BJ (cell line): ENCODE results near the gene EIF2AK2. TPM values are rescaled to one million over a fixed set of nuclear protein-coding genes. Genes with fewer than 3 reads are reported as not detected.

Source experiments
- CTCF ChIA-PET: fragments of 350-600 bp; formaldehyde crosslinking; extraction: SDS; loops from one replicate; lab custom pipeline; 2021; ENCODE audit warnings: antibody characterized with exemption, inconsistent platforms; lab: Yijun Ruan, JAX
- POLR2A ChIA-PET: fragments of 300-600 bp; sonication (Branson Sonifier 250); formaldehyde crosslinking; extraction: SDS; loops from one replicate; lab custom pipeline; 2021; ENCODE audit warnings: antibody characterized with exemption; lab: Charles Lee
- DNase-seq: peaks from one replicate; pipeline ENCODE4 v3.0.0-alpha.2; 2011; ENCODE audit warnings: low read depth
- H3K27me3 ChIP-seq: 2 replicates; pipeline ENCODE4 v1.6.0; 2011; ENCODE audit warnings: low read length; ENCODE audit not compliant: control insufficient read depth, insufficient read depth
- H3K36me3 ChIP-seq: 2 replicates; pipeline ENCODE4 v1.5.1; 2011; ENCODE audit warnings: low read length; ENCODE audit not compliant: control insufficient read depth, insufficient read depth
- H3K4me3 ChIP-seq: 2 replicates; pipeline ENCODE4 v1.5.1; 2011; ENCODE audit warnings: low read depth, mild to moderate bottlenecking, control low read depth, low read length
- CTCF ChIP-seq: IDR thresholded peaks from 2 replicates; pipeline ENCODE4 v1.5.1; 2011; ENCODE audit warnings: low read depth, mild to moderate bottlenecking, control low read depth, inconsistent platforms, low read length, moderate library complexity; ENCODE audit not compliant: insufficient read depth
- polyA plus RNA-seq: library from polyadenylated mRNA; depleted of rRNA; stranded (reverse); fragments of >200 nt; gene quantifications from 2 replicates; pipeline ENCODE4 v1.2.3, GENCODE V29; 2011

EIF2AK2 gene
- polyA plus RNA-seq, 1 experiment: 9.3 TPM

- Histone ChIP-seq H3K27me3 (no peaks in the 10 kb centered on the region), H3K36me3 (no peaks in the 10 kb centered on the region), H3K4me3 (no peak overlapping the region)
- TF ChIP-seq CTCF: no peak
- no peak for DNase-seq
- CTCF ChIA-PET: interaction anchor here (1.1 to 2.5 kb wide), 2 partner anchors 8 to 13 kb away, joined by 3 to 9 read pairs; no protein-coding TSS in a partner anchor
- POLR2A ChIA-PET: no interaction called here
Measured at GRCh38 chr2:37154785-37155184, 2.0 kb downstream of the EIF2AK2 start.

GRCh38 chr2:37153224-37153623 is 3.6 kb downstream of the EIF2AK2 start:
- TF ChIP-seq CTCF: no peak
- H3K4me3 ChIP-seq: no peak overlapping the region
- ChIA-PET POLR2A (interaction anchor here (0.7 kb wide), 1 partner anchor 11 kb away, joined by 17 read pairs; no protein-coding TSS in a partner anchor), CTCF (no interaction called here)
- DNase-seq: no peak
- no peaks in the 10 kb centered on the region for H3K27me3 ChIP-seq
- 0 out of 2 replicates have a peak, but pooled peaks cover 2% of the 10 kb centered on the region for H3K36me3 ChIP-seq

DNA sequence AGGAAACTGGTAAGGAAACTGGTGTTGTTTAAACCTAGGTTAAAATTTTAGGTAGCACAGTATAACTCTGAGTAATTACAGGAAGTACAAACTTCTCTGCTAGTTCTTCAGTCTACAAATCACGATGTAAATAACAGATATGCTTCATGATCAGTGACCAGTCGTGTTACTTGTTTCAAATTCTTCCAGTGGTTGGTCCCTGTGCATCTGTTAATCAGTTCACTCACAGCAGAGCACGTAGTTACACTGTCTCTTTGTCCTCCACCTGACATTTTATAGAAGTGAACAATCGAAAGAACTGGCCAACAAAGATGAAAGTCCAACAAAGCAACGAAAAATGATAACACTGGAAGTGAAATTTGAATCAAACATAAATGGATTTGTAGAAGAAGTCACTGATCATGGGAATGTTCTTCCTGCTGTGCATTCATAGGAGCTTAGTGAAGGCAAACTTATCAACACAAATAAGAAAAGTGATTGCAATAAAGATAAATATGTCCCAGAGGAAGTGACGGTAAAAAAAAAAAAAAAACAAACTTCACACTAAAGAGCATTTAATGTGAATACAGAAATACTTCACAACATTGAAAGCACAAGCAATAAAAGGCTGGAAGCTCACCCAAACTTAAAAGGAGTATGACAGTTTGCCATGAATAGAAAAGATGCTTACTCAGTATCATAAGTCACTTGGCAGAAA is 7.0 kb downstream of the EIF2AK2 start:
- Histone ChIP-seq H3K27me3 (no peaks in the 10 kb centered on the region), H3K4me3 (no peak overlapping the region), H3K36me3 (peaks cover 3% of the 10 kb centered on the region)
- DNase-seq: no peak
- ChIA-PET POLR2A (no interaction called here), CTCF (no interaction called here)
- no peak for TF ChIP-seq CTCF

DNA sequence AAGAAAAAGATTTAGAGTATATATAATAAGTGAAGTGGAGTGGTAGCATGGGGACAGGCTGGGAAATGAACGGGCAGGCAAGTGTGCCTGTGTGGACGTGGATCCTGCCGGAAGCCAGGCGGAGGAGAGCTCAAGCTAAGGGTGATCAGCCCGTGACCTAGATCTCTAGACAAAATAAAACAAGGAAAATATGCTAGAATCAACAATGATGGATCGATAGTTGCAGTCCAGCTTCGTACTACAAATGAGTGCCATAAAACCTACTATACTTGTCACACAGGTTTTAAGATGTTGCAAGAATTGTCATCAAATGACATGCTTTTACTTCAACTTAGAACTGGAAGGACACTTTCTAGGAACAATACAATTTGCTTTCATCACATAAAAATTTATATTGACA is 8.5 kb downstream of the EIF2AK2 start:
- ChIA-PET CTCF (no interaction called here), POLR2A (no interaction called here)
- Histone ChIP-seq H3K4me3 (no peak overlapping the region), H3K27me3 (no peaks in the 10 kb centered on the region), H3K36me3 (peaks cover 8% of the 10 kb centered on the region)
- DNase-seq: no peak
- no peak for TF ChIP-seq CTCF

DNA sequence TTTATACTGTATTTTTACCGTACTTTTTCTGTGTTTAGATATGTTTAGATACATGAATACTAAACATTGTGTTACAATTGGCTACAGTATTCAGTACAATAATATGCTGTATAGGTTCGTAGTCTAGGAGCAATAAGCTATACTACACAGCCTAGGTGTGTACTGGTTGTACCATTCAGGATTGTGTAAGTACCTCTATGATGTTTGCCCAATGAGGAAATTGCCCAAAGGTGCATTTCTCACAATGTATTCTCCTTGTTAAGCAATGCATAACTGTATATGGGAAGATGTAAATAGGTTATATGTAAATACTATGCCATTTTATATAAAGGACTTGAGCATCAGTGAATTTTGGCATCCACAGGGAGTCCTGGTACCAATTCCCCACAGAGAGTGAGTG is 10.7 kb downstream of the EIF2AK2 start:
- H3K27me3 ChIP-seq: no peaks in the 10 kb centered on the region
- POLR2A ChIA-PET: no interaction called here
- DNase-seq: no peak
- H3K4me3 ChIP-seq: no peak overlapping the region
- no peak for TF ChIP-seq CTCF
- peaks cover 8% of the 10 kb centered on the region for H3K36me3 ChIP-seq
- CTCF ChIA-PET: interaction anchor here (0.9 to 1.3 kb wide), 2 partner anchors 9 to 12 kb away, joined by 3 read pairs; no protein-coding TSS in a partner anchor
